Diencephalon (tissue), 1 donor: ENCODE results near the gene ANKRD27. TPM values are rescaled to one million over a fixed set of nuclear protein-coding genes. Genes with fewer than 3 reads are reported as not detected.

Experiments
- small RNA-seq: library from RNA; depleted of rRNA; stranded (forward); fragments of <200 nt; gene quantifications from one replicate; pipeline ENCODE3, GENCODE V24; 2014
- total RNA-seq: library from RNA; depleted of rRNA; stranded (reverse); fragments of >200 nt; gene quantifications from one replicate; pipeline ENCODE4 v1.2.3, GENCODE V29; 2014

Gene ANKRD27
- total RNA-seq, result 24.9 TPM

GRCh38 chr19:32674931-32675719 lies at the start of gene ANKRD27:
TSS of gene ANKRD27 (minus strand) at chr19:32675180. CDS start at chr19:32659015, 16,165 bp downstream.

GRCh38 chr19:32719611-32720059 lies 44.7 kb upstream of the ANKRD27 start, which contains the start of gene TDRD12:
TSS of gene TDRD12 (plus strand) at chr19:32719767. CDS start at chr19:32720073, 306 bp downstream.

GRCh38 chr19:32691291-32691951 lies 16.4 kb upstream of the ANKRD27 start, which contains the start of gene NUDT19:
TSS of gene NUDT19 (plus strand) at chr19:32691821. CDS start at chr19:32691961, 140 bp downstream.

GRCh38 chr19:32675720-32676185 lies 773 bp upstream of the ANKRD27 start, which contains the start of gene RGS9BP:
TSS of gene RGS9BP (plus strand) at chr19:32675848. CDS start at chr19:32676264, 416 bp downstream.

GRCh38 chr19:32580901-32581704 lies 93.9 kb downstream of the ANKRD27 start, which contains the start of gene PDCD5:
TSS of gene PDCD5 (plus strand) at chr19:32581190. CDS start at chr19:32581262, 72 bp downstream.

Small RNA genes lying within 50 kb of the gene (small RNA-seq; reads per million reads assigned to genes)
- not detected for gene RN7SL789P
- 0.08 reads per million for gene SNORA68B

Other genes starting within 250 kb of the ANKRD27 start
- 47.1 TPM for gene PDCD5, start 94.0 kb downstream of the ANKRD27 start, total RNA-seq
- gene RGS9BP, start 668 bp upstream of the ANKRD27 start, total RNA-seq, result 1.6 TPM
- 8.1 TPM for gene NUDT19, start 16.6 kb upstream of the ANKRD27 start, total RNA-seq
- 3.2 TPM for gene TDRD12, start 44.6 kb upstream of the ANKRD27 start, total RNA-seq
- 0.69 TPM for gene SLC7A9, start 194.6 kb upstream of the ANKRD27 start, total RNA-seq